Measurements from ENCODE around the gene P2RY11. TPM values are rescaled to one million over a fixed set of nuclear protein-coding genes. Genes with fewer than 3 reads are reported as not detected.
A peak's percentile ranks its signal among the peaks of the same experiment; 100 is the strongest.

P2RY11 gene
- total and polyA plus RNA-seq, 12 donors, result 0.77 to 21.5 (median 6.5) TPM

- intact Hi-C loops (cut with DNase I), result no loop called here
- TF ChIP-seq POLR2A (IDR thresholded peaks at IDR 0.05), result no peak
- no peak for TF ChIP-seq CTCF (IDR thresholded peaks at IDR 0.05)
- H3K27ac ChIP-seq, result no peak overlapping the region
- H3K4me1 ChIP-seq (replicated peaks in 1 of 2), result no peaks in the 10 kb centered on the region
- WGBS, 4 donors, result 38 to 59% (median 41%) methylated on average over 4 to 7 of the region's 7 CpGs
- H3K9me3 ChIP-seq (replicated peaks in 1 of 3), result peaks cover 0 to under 1% (median 0%) of the 10 kb centered on the region in 3 donors
- no peaks in the 10 kb centered on the region for H3K27me3 ChIP-seq
- no peak overlapping the region for H3K4me3 ChIP-seq
- no peak for DNase-seq
- no peaks in the 10 kb centered on the region for H3K36me3 ChIP-seq (replicated peaks in 1 of 2)
Observed at GRCh38 chr19:10079031-10079453, 32.5 kb upstream of the P2RY11 start.

GRCh38 chr19:10083911-10084310 lies 27.6 kb upstream of the P2RY11 start:
- H3K27me3 ChIP-seq, result no peaks in the 10 kb centered on the region
- H3K27ac ChIP-seq, result no peak overlapping the region
- 69 to 84% (median 79%) methylated on average over 9 of the region's 9 CpGs for WGBS, 4 donors
- TF ChIP-seq CTCF (IDR thresholded peaks at IDR 0.05) (no peak), POLR2A (IDR thresholded peaks at IDR 0.05) (no peak)
- no peaks in the 10 kb centered on the region for H3K9me3 ChIP-seq (replicated peaks in 1 of 3)
- H3K36me3 ChIP-seq (replicated peaks in 1 of 2), result no peaks in the 10 kb centered on the region
- peaks cover 4 to 5% of the 10 kb centered on the region in 2 donors for H3K4me1 ChIP-seq (replicated peaks in 1 of 2)
- DNase-seq, result no peak
- intact Hi-C loops (cut with DNase I), result no loop called here
- H3K4me3 ChIP-seq, result no peak overlapping the region

- Histone ChIP-seq H3K4me3 (no peak overlapping the region), H3K36me3 (replicated peaks in 1 of 2) (peaks cover 0 to 8% of the 10 kb centered on the region in 2 donors), H3K9me3 (replicated peaks in 1 of 3) (no peaks in the 10 kb centered on the region), H3K4me1 (replicated peaks in 1 of 2) (peaks cover 4 to 5% of the 10 kb centered on the region in 2 donors), H3K27ac (no peak overlapping the region), H3K27me3 (no peaks in the 10 kb centered on the region)
- intact Hi-C loops (cut with DNase I), result no loop called here
- no peak for DNase-seq
- no peak for TF ChIP-seq POLR2A (IDR thresholded peaks at IDR 0.05)
- no peak for TF ChIP-seq CTCF (IDR thresholded peaks at IDR 0.05)
- WGBS, 4 donors, result 71 to 79% (median 76%) methylated on average over 3 of the region's 3 CpGs
Observed at GRCh38 chr19:10084803-10085202, 26.7 kb upstream of the P2RY11 start.

- Histone ChIP-seq H3K36me3 (replicated peaks in 1 of 2) (peaks cover 0 to 17% of the 10 kb centered on the region in 2 donors), H3K9me3 (replicated peaks in 1 of 3) (no peaks in the 10 kb centered on the region), H3K4me3 (peak within 1 kb of the TSS; percentile 92 to 100 (median 97)), H3K4me1 (replicated peaks in 1 of 2) (peaks cover 4 to 5% of the 10 kb centered on the region in 2 donors), H3K27me3 (no peaks in the 10 kb centered on the region), H3K27ac (peak within 1 kb of the TSS in 4 of 5 donors; percentile 84 to 91 (median 85))
- intact Hi-C loops (cut with DNase I), result no loop called here
- TF ChIP-seq POLR2A (IDR thresholded peaks at IDR 0.05) (peak in 1 of 2 donors; percentile 37), CTCF (IDR thresholded peaks at IDR 0.05) (no peak)
- DNase-seq, result peak; percentile 65 to 79 (median 77)
- 3 to 10% (median 6%) methylated on average over 23 to 81 of the region's 81 CpGs for WGBS, 4 donors
Observed at GRCh38 chr19:10085641-10086590, 25.6 kb upstream of the P2RY11 start, which contains the start of gene SHFL. Gene SHFL, plus strand, starts transcription at chr19:10086317. Its CDS starts 111 bp downstream, at chr19:10086428.
